GM12872 (cell line): ENCODE results near the gene GRIK3.

Experiments used
- CTCF ChIP-seq: IDR thresholded peaks from 3 replicates; pipeline ENCODE4 v1.5.1; 2011; ENCODE audit warnings: low read depth, mild to moderate bottlenecking, low read length, moderate library complexity; ENCODE audit not compliant: insufficient read depth

GRIK3 gene

GRCh38 chr1:37034121-37035013 lies at the start of gene GRIK3:
TSS of gene GRIK3 (minus strand) at chr1:37034515. CDS start at chr1:37034108, 407 bp downstream.
- no peak for TF ChIP-seq CTCF

GRCh38 chr1:37084013-37084412 lies 49.7 kb upstream of the GRIK3 start:
- TF ChIP-seq CTCF: no peak

- TF ChIP-seq CTCF: no peak
These were observed 49.3 kb upstream of the GRIK3 start for GRCh38 chr1:37083603-37084002.

- TF ChIP-seq CTCF: no peak
These were observed 44.6 kb upstream of the GRIK3 start for GRCh38 chr1:37078866-37079265.

GRCh38 chr1:37076168-37076567 lies 41.9 kb upstream of the GRIK3 start:
- no peak for TF ChIP-seq CTCF

GRCh38 chr1:37073854-37074379 lies 39.6 kb upstream of the GRIK3 start:
- no peak for TF ChIP-seq CTCF

GRCh38 chr1:37073152-37073853 lies 39.0 kb upstream of the GRIK3 start:
- TF ChIP-seq CTCF: no peak
